AG04450 (cell line): ENCODE measurements around the gene FOXA3. TPM values are rescaled to one million over a fixed set of nuclear protein-coding genes. Genes with fewer than 3 reads are reported as not detected.
A peak's percentile ranks its signal among the peaks of the same experiment; 100 is the strongest.

Experiments used
- CTCF ChIA-PET: fragments of 300-600, 350-600 bp; formaldehyde crosslinking; extraction: SDS; loops from one replicate; lab custom pipeline; 2022; ENCODE audit warnings: antibody characterized with exemption, inconsistent platforms; lab: Charles Lee
- POLR2A ChIA-PET: fragments of 350-600 bp; formaldehyde crosslinking; extraction: SDS; loops from one replicate; lab custom pipeline; 2021; ENCODE audit warnings: antibody characterized with exemption, inconsistent platforms; lab: Yijun Ruan, JAX
- DNase-seq: peaks from one replicate; pipeline ENCODE4 v3.0.0-alpha.2; 2011; ENCODE audit warnings: low read depth, low spot score
- H3K27ac ChIP-seq: one replicate; pipeline ENCODE4 v1.5.1; 2012; ENCODE audit warnings: low read depth, low read length, control low read depth
- H3K27me3 ChIP-seq: one replicate; pipeline ENCODE4 v1.6.0; 2012; ENCODE audit warnings: low read length; ENCODE audit not compliant: control insufficient read depth, insufficient read depth
- H3K4me3 ChIP-seq: 2 replicates; pipeline ENCODE4 v1.5.1; 2011; ENCODE audit warnings: mild to moderate bottlenecking, low read depth, low read length, control low read depth
- H3K9me3 ChIP-seq: 2 replicates; pipeline ENCODE4 v1.5.1; 2012; ENCODE audit warnings: low read length; ENCODE audit not compliant: control insufficient read depth, insufficient read depth
- polyA plus RNA-seq: library from polyadenylated mRNA; depleted of rRNA; stranded (reverse); fragments of >200 nt; gene quantifications from 2 replicates; pipeline ENCODE4 v1.2.3, GENCODE V29; 2011
- TF ChIP-seq, protein P1 (sequence below): IDR thresholded peaks from 2 replicates; pipeline ENCODE4 v1.5.1; 2011; ENCODE audit warnings: low read depth, low read length, control low read depth, inconsistent platforms

The FOXA3 gene
- polyA plus RNA-seq, 1 experiment = not detected

DNA sequence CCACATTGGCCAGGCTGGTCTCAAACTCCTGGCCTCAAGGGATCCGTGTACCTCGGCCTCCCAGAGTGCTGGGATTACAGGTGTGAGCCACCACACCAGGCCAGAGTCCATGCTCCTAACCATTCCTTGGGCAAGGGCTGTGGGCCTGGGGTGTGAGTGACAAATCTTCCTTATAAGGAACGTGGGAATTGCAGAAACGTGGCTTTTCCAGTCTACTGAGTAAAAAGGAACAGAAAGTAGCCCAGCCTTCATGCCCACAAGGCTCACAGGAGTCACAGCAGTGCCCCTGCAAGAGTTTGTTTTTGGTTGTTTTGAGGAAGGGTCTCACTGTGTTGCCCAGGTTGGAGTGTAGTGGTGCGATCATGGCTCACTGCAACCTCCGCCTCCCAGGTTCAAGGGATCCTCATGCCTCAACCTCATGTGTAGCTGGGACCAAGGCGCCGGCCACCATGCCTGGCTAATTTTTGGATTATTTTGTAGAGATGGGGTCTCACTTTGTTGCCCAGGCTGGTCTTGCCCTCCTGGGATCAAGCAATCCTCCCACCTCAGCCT, 33.2 kb downstream of the FOXA3 start:
- TF ChIP-seq, protein P1, sequence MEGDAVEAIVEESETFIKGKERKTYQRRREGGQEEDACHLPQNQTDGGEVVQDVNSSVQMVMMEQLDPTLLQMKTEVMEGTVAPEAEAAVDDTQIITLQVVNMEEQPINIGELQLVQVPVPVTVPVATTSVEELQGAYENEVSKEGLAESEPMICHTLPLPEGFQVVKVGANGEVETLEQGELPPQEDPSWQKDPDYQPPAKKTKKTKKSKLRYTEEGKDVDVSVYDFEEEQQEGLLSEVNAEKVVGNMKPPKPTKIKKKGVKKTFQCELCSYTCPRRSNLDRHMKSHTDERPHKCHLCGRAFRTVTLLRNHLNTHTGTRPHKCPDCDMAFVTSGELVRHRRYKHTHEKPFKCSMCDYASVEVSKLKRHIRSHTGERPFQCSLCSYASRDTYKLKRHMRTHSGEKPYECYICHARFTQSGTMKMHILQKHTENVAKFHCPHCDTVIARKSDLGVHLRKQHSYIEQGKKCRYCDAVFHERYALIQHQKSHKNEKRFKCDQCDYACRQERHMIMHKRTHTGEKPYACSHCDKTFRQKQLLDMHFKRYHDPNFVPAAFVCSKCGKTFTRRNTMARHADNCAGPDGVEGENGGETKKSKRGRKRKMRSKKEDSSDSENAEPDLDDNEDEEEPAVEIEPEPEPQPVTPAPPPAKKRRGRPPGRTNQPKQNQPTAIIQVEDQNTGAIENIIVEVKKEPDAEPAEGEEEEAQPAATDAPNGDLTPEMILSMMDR = no peak
- Histone ChIP-seq H3K27me3 (no peaks in the 10 kb centered on the region), H3K9me3 (no peaks in the 10 kb centered on the region), H3K4me3 (no peak overlapping the region), H3K27ac (no peak overlapping the region)
- DNase-seq = no peak
- ChIA-PET CTCF (no interaction called here), POLR2A (no interaction called here)

DNA sequence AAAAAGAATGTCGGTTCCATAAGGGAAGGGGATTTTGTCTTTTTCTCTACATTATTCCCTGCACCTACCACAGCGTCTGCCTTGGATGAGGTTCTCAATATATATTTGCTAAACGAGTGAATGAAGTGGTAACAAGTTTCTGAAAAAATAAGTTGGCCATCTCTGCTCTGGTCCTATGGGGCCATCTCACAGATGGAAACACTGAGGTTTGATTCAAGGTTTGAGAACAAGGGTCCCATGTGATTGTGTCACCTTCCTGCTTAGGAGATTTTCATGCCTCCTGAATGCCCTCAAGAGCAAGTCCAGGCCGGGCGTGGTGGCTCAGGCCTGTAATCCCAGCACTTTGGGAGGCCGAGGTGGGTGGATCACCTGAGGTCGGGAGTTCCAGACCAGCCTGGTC, 35.1 kb downstream of the FOXA3 start:
- CTCF ChIA-PET = no interaction called here
- Histone ChIP-seq H3K27me3 (no peaks in the 10 kb centered on the region), H3K27ac (no peak overlapping the region), H3K4me3 (no peak overlapping the region), H3K9me3 (no peaks in the 10 kb centered on the region)
- POLR2A ChIA-PET = no interaction called here
- no peak for DNase-seq
- TF ChIP-seq, protein P1 = no peak

DNA sequence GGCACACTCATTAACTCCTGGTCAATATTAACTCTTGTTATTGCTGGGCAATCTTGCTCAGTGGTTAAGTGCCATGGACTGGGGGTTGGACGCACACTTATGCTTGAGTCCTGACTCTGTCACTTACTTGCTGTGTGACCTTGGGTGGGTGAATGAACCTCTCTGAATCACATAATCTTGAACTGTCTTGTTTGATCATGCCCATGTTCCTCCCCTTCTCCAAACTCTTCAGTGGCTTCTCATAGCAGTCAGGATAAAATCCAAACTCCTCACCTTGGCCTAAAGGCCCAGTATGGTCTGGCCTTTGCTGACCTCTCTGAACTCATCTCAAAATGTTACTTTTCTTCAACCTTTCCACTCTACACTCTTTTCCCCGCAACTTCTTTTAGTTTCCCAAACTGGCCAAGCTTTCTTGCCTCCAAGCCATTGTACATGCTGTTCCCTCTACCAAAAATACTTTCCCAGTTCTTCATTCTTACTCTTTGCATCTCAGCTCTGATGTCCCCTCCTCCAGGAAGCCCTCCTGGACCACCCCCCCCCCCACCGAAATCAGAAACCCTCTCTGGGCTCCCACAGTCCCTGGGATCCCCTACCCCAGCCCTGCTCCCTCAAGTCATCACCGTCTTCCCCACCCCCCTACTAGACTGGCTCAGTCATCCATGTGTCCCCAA, 35.9 kb downstream of the FOXA3 start:
- ChIA-PET POLR2A (no interaction called here), CTCF (interaction anchor here (0.9 kb wide), 1 partner anchor 17 kb away, joined by 4 read pairs; no protein-coding TSS in a partner anchor)
- Histone ChIP-seq H3K4me3 (no peak overlapping the region), H3K27ac (no peak overlapping the region), H3K9me3 (no peaks in the 10 kb centered on the region), H3K27me3 (no peaks in the 10 kb centered on the region)
- TF ChIP-seq, protein P1 = no peak
- no peak for DNase-seq

DNA sequence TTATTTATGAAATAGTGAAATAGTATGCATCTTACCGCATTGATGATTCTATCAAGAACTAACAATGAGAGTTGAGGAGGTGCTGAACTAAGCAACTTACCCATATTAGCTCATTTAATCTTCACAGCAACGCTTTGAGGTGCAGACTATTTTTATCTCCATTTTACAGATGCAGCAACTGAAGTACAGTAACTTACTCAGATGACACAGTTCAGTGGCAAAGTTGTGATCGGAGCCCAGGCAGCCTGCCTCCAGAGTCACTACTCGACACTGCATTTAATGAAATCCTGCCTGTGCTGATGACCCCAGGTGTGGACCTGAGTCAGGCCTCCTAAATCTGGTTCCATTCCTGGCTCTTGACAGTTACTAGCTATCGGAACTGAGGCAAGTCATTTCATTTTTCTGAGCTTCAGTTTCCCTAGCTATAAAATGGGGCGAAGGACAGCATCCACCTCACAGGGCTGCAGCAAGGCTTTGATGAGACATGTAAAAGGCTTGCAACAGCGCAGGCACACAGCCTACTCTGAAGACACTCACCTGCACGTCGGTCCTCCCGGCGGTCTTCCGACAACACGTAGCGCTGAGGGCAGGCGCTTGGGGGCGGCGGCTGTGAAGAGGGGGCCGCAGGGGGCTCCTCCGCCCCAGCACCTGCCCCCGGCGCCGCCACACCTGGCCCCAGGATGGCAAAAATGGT, 36.8 kb downstream of the FOXA3 start:
- DNase-seq = no peak
- POLR2A ChIA-PET = interaction anchor here (0.6 kb wide), 1 partner anchor 12 kb away, joined by 3 read pairs; no protein-coding TSS in a partner anchor

More for the DNA sequence above, 36.8 kb downstream of the FOXA3 start:
- Histone ChIP-seq H3K27me3 (no peaks in the 10 kb centered on the region), H3K4me3 (peak overlapping the region; percentile 86), H3K27ac (no peak overlapping the region), H3K9me3 (no peaks in the 10 kb centered on the region)
- TF ChIP-seq, protein P1 = no peak
- CTCF ChIA-PET = interaction anchor here (0.9 kb wide), 1 partner anchor 18 kb away, joined by 4 read pairs; no protein-coding TSS in a partner anchor
